ENCODE measurements around the gene STK40. TPM values are rescaled to one million over a fixed set of nuclear protein-coding genes. Genes with fewer than 3 reads are reported as not detected.

STK40 gene
- total RNA-seq, 2 donors from 2014 or later, result 19.4 to 32.4 TPM

- Histone ChIP-seq H3K9ac (ENCODE audit: extremely low read depth, low read length, poor library complexity, severe bottlenecking) (no peak overlapping the region), H3K9me3 (ENCODE audit: control insufficient read depth, low read length) (no peaks in the 10 kb centered on the region), H3K4me1 (ENCODE audit: control insufficient read depth, insufficient read depth, low read length) (no peaks in the 10 kb centered on the region), H3K36me3 (ENCODE audit: control insufficient read depth, insufficient read depth, low read length) (peaks cover 46% of the 10 kb centered on the region), H3K27ac (ENCODE audit: low read depth, low read length) (no peak overlapping the region), H3K27me3 (ENCODE audit: control insufficient read depth, insufficient read depth, low read length, poor library complexity, severe bottlenecking) (no peaks in the 10 kb centered on the region), H3K4me3 (ENCODE audit: low read length) (no peak overlapping the region)
- Mint-ChIP-seq H3K4me1 (no peaks in the 10 kb centered on the region), H3K27ac (no peak overlapping the region), H3K36me3 (ENCODE audit: low read depth) (peaks cover 49% of the 10 kb centered on the region), H3K9me3 (no peaks in the 10 kb centered on the region), H3K27me3 (ENCODE audit: insufficient read depth) (no peaks in the 10 kb centered on the region), H3K4me3 (no peak overlapping the region)
- DNase-seq, result no peak
- 91 to 99% methylated on average over 6 to 7 of the region's 7 CpGs for WGBS, 2 experiments (ENCODE audit: insufficient coverage in 1 of 2, insufficient read length in 1 of 2)
- no peak for TF ChIP-seq CTCF (conservative IDR thresholded peaks at IDR 0.05)
Measured at GRCh38 chr1:36345353-36345752, 40.4 kb downstream of the STK40 start.

- Histone ChIP-seq H3K27me3 (ENCODE audit: control insufficient read depth, insufficient read depth, low read length, poor library complexity, severe bottlenecking) (no peaks in the 10 kb centered on the region), H3K9me3 (ENCODE audit: control insufficient read depth, low read length) (no peaks in the 10 kb centered on the region), H3K4me3 (ENCODE audit: low read length) (no peak overlapping the region), H3K4me1 (ENCODE audit: control insufficient read depth, insufficient read depth, low read length) (no peaks in the 10 kb centered on the region), H3K9ac (ENCODE audit: extremely low read depth, low read length, poor library complexity, severe bottlenecking) (no peak overlapping the region), H3K36me3 (ENCODE audit: control insufficient read depth, insufficient read depth, low read length) (peaks cover 41% of the 10 kb centered on the region), H3K27ac (ENCODE audit: low read depth, low read length) (no peak overlapping the region)
- no peak for TF ChIP-seq CTCF (conservative IDR thresholded peaks at IDR 0.05)
- Mint-ChIP-seq H3K36me3 (ENCODE audit: low read depth) (peaks cover 48% of the 10 kb centered on the region), H3K27ac (no peak overlapping the region), H3K4me1 (no peaks in the 10 kb centered on the region), H3K27me3 (ENCODE audit: insufficient read depth) (no peaks in the 10 kb centered on the region), H3K9me3 (no peaks in the 10 kb centered on the region), H3K4me3 (no peak overlapping the region)
- DNase-seq, result no peak
- WGBS, 2 experiments (ENCODE audit: insufficient coverage in 1 of 2, insufficient read length in 1 of 2), result 81 to 85% methylated on average over 7 to 8 of the region's 8 CpGs
Measured at GRCh38 chr1:36344395-36344680, 41.4 kb downstream of the STK40 start.

GRCh38 chr1:36343651-36344394, 41.9 kb downstream of the STK40 start:
- H3K27me3 ChIP-seq (ENCODE audit: control insufficient read depth, insufficient read depth, low read length, poor library complexity, severe bottlenecking), result no peaks in the 10 kb centered on the region
- Mint-ChIP-seq H3K36me3 (ENCODE audit: low read depth) (peaks cover 48% of the 10 kb centered on the region), H3K4me1 (no peaks in the 10 kb centered on the region), H3K27ac (no peak overlapping the region), H3K9me3 (no peaks in the 10 kb centered on the region), H3K27me3 (ENCODE audit: insufficient read depth) (no peaks in the 10 kb centered on the region), H3K4me3 (no peak overlapping the region)
- H3K9ac ChIP-seq (ENCODE audit: extremely low read depth, low read length, poor library complexity, severe bottlenecking), result no peak overlapping the region
- no peaks in the 10 kb centered on the region for H3K9me3 ChIP-seq (ENCODE audit: control insufficient read depth, low read length)
- WGBS, 2 experiments (ENCODE audit: insufficient coverage in 1 of 2, insufficient read length in 1 of 2), result 95 to 97% methylated on average over 16 to 24 of the region's 24 CpGs
- H3K27ac ChIP-seq (ENCODE audit: low read depth, low read length), result no peak overlapping the region
- TF ChIP-seq CTCF (conservative IDR thresholded peaks at IDR 0.05), result no peak
- H3K4me3 ChIP-seq (ENCODE audit: low read length), result no peak overlapping the region
- H3K4me1 ChIP-seq (ENCODE audit: control insufficient read depth, insufficient read depth, low read length), result no peaks in the 10 kb centered on the region
- peaks cover 35% of the 10 kb centered on the region for H3K36me3 ChIP-seq (ENCODE audit: control insufficient read depth, insufficient read depth, low read length)
- DNase-seq, result no peak

Measured in endodermal cell (in vitro differentiated cells).